Neuronal stem cell (in vitro differentiated cells): ENCODE measurements around the gene C10orf95.

Experiments
- DNase-seq: peaks from one replicate; pipeline ENCODE4 v3.0.0-alpha.2; 2013; ENCODE audit warnings: low spot score
- H2AFZ ChIP-seq: one replicate; pipeline ENCODE4 v1.6.1; 2013; ENCODE audit warnings: mild to moderate bottlenecking, low read length, inconsistent platforms
- H2AK5ac ChIP-seq: 2 replicates; pipeline ENCODE4 v1.6.1; 2013; ENCODE audit warnings: low read depth, mild to moderate bottlenecking, inconsistent platforms, low read length, moderate library complexity, mixed read lengths
- H2BK120ac ChIP-seq: 2 replicates; pipeline ENCODE4 v1.6.1; 2013; ENCODE audit warnings: low read depth, mild to moderate bottlenecking, inconsistent platforms, low read length, moderate library complexity, mixed read lengths
- H2BK12ac ChIP-seq: one replicate; pipeline ENCODE4 v1.6.1; 2013; ENCODE audit warnings: low read length, inconsistent platforms
- H2BK15ac ChIP-seq: 2 replicates; pipeline ENCODE4 v1.6.1; 2013; ENCODE audit warnings: mild to moderate bottlenecking, low read length, inconsistent platforms, mixed read lengths
- H2BK5ac ChIP-seq: one replicate; pipeline ENCODE4 v1.6.1; 2013; ENCODE audit warnings: inconsistent platforms, mild to moderate bottlenecking, low read length, moderate library complexity
- H3K14ac ChIP-seq: one replicate; pipeline ENCODE4 v1.6.1; 2013; ENCODE audit warnings: low read length, inconsistent platforms
- H3K18ac ChIP-seq: 2 replicates; pipeline ENCODE4 v1.6.1; 2013; ENCODE audit warnings: low read length, inconsistent platforms
- H3K23ac ChIP-seq: 2 replicates; pipeline ENCODE4 v1.6.1; 2013; ENCODE audit warnings: low read depth, mild to moderate bottlenecking, mixed read lengths, low read length, inconsistent platforms; ENCODE audit not compliant: poor library complexity
- H3K27ac ChIP-seq: replicated peaks from 3 replicates; pipeline ENCODE4 v1.5.1; 2013; ENCODE audit warnings: low read length, inconsistent platforms
- H3K27me3 ChIP-seq, 3 experiments: 2 replicates each; pipeline ENCODE4 v1.6.1; 2013; ENCODE audit warnings: low read length in 3 of 3, mild to moderate bottlenecking in 2 of 3, inconsistent platforms in 1 of 3, low read depth in 1 of 3, mixed read lengths in 1 of 3, moderate library complexity in 1 of 3; ENCODE audit not compliant: control insufficient read depth in 3 of 3, insufficient read depth in 3 of 3
- H3K36me3 ChIP-seq, 2 donors: replicated peaks in 1 of 2; 2 replicates each; pipeline ENCODE4 v1.6.1; 2013; ENCODE audit warnings: low read length in 2 of 2; ENCODE audit not compliant: control insufficient read depth in 2 of 2, insufficient read depth in 2 of 2
- H3K4ac ChIP-seq: 2 replicates; pipeline ENCODE4 v1.6.1; 2013; ENCODE audit warnings: inconsistent platforms, mild to moderate bottlenecking, low read length, moderate library complexity
- H3K4me1 ChIP-seq, 2 donors: 1 replicate in 1 of 2; 2 replicates in 1 of 2; pipeline ENCODE4 v1.6.1; 2013; ENCODE audit warnings: low read length in 2 of 2, low read depth in 1 of 2; ENCODE audit not compliant: control insufficient read depth in 2 of 2, insufficient read depth in 1 of 2
- H3K4me2 ChIP-seq: one replicate; pipeline ENCODE4 v1.6.1; 2013; ENCODE audit warnings: mild to moderate bottlenecking, low read length, inconsistent platforms; ENCODE audit not compliant: insufficient read depth, poor library complexity, severe bottlenecking
- H3K4me3 ChIP-seq, 2 donors: 2 replicates each; pipeline ENCODE4 v1.5.1; 2013; ENCODE audit warnings: low read length in 2 of 2, mild to moderate bottlenecking in 2 of 2, inconsistent platforms in 1 of 2, moderate library complexity in 1 of 2
- H3K79me1 ChIP-seq: one replicate; pipeline ENCODE4 v1.6.1; 2013; ENCODE audit warnings: low read depth, mild to moderate bottlenecking, inconsistent platforms, low read length, moderate library complexity
- H3K9ac ChIP-seq: one replicate; pipeline ENCODE4 v1.6.1; 2013; ENCODE audit warnings: mild to moderate bottlenecking, low read depth, low read length, inconsistent platforms; ENCODE audit not compliant: poor library complexity
- H3K9me3 ChIP-seq, 2 donors: replicated peaks in 1 of 2; 2 replicates each; pipeline versions ENCODE3 to v1.6.1; 2013; ENCODE audit warnings: low read length in 2 of 2, mild to moderate bottlenecking in 2 of 2, inconsistent platforms in 1 of 2, low read depth in 1 of 2, mixed read lengths in 1 of 2, moderate library complexity in 1 of 2; ENCODE audit not compliant: control insufficient read depth in 2 of 2, insufficient read depth in 1 of 2
- H4K8ac ChIP-seq: one replicate; pipeline ENCODE4 v1.6.1; 2013; ENCODE audit warnings: low read depth, mild to moderate bottlenecking, inconsistent platforms, low read length, moderate library complexity
- H4K91ac ChIP-seq: one replicate; pipeline ENCODE4 v1.6.1; 2013; ENCODE audit warnings: low read length, low read depth, mild to moderate bottlenecking, inconsistent platforms; ENCODE audit not compliant: poor library complexity
- WGBS, 2 donors: extraction: QIAGEN DNeasy Blood & Tissue Kit; methylation state at CpG; one replicate each; pipeline ENCODE4 v1.1.7; 2013; ENCODE audit warnings: missing lambda C conversion rate in 2 of 2, mixed read lengths in 1 of 2; ENCODE audit not compliant: insufficient read length in 2 of 2, insufficient replicate concordance in 1 of 2; ENCODE audit errors: extremely low coverage in 2 of 2; 5-methylcytosine and 5-hydroxymethylcytosine counted together

The C10orf95 gene

GRCh38 chr10:102431452-102432124 lies 19.8 kb downstream of the C10orf95 start:
- no peak for DNase-seq
- Histone ChIP-seq H3K18ac (peak overlapping the region; percentile 4), H2AFZ (peak overlapping the region; percentile 80), H2AK5ac (peak overlapping the region; percentile 2), H3K27ac (peak overlapping the region; percentile 16), H3K9ac (peak overlapping the region; percentile 94), H3K4ac (no peak overlapping the region), H2BK12ac (no peak overlapping the region), H2BK5ac (no peak overlapping the region), H3K14ac (no peak overlapping the region), H3K79me1 (no peaks in the 10 kb centered on the region), H2BK15ac (no peak overlapping the region), H3K23ac (no peak overlapping the region), H4K8ac (no peak overlapping the region), H2BK120ac (no peak overlapping the region), H3K4me1 (peaks cover 11 to 27% of the 10 kb centered on the region in 2 donors), H3K4me2 (peak overlapping the region; percentile 74), H3K9me3 (peaks cover 0 to 2% of the 10 kb centered on the region in 2 donors), H4K91ac (no peak overlapping the region), H3K27me3 (peaks cover 0 to 15% (median 0%) of the 10 kb centered on the region in 3 experiments), H3K36me3 (peaks cover 0 to 6% of the 10 kb centered on the region in 2 donors), H3K4me3 (peak overlapping the region; percentile 85 to 96)
- no CpG with 5 or more reads among the region's 4 CpGs for WGBS, 2 donors

GRCh38 chr10:102429468-102429867 lies 21.9 kb downstream of the C10orf95 start:
- no peak overlapping the region for H2BK120ac ChIP-seq
- H3K27ac ChIP-seq: no peak overlapping the region
- H2AFZ ChIP-seq: no peak overlapping the region
- H3K79me1 ChIP-seq: no peaks in the 10 kb centered on the region
- no peak overlapping the region for H4K91ac ChIP-seq
- no peak overlapping the region for H2AK5ac ChIP-seq
- no peak overlapping the region for H4K8ac ChIP-seq
- peaks cover 0 to 2% of the 10 kb centered on the region in 2 donors for H3K9me3 ChIP-seq
- H3K36me3 ChIP-seq: peaks cover 0 to 15% of the 10 kb centered on the region in 2 donors
- H3K4me2 ChIP-seq: no peak overlapping the region
- H2BK12ac ChIP-seq: no peak overlapping the region
- H3K27me3 ChIP-seq: peaks cover 0 to 9% (median 0%) of the 10 kb centered on the region in 3 experiments
- no peak overlapping the region for H3K23ac ChIP-seq
- no CpG with 5 or more reads among the region's 8 CpGs for WGBS, 2 donors
- no peak overlapping the region for H2BK15ac ChIP-seq
- H3K4me1 ChIP-seq: peaks cover 10 to 18% of the 10 kb centered on the region in 2 donors
- no peak overlapping the region for H2BK5ac ChIP-seq
- H3K18ac ChIP-seq: no peak overlapping the region
- DNase-seq: no peak
- no peak overlapping the region for H3K9ac ChIP-seq
- H3K4me3 ChIP-seq: no peak overlapping the region
- H3K14ac ChIP-seq: no peak overlapping the region
- H3K4ac ChIP-seq: no peak overlapping the region

DNA sequence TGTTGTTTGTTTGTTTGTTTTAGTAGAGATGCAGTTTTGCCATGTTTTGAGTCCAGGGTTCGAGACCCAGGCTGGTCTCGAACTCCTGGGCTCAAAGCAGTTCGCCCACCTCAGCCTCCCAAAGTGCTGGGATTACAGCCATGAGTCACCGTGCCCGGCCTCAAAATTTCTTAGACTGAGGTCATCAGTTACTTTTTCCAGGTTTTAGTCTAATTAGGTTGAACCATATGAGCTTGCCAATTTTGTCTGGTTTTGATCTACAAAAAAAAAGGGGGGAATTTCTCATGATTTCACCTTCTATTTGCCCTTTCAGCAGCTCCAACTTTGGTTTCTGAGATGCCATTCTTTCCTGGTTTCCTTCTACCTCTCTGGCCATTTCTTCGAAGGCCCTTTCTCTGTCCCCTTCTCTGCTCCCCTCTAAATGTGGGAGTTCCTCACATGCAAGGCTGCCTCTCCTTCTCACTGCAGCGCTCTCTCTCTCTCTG lies 24.5 kb downstream of the C10orf95 start:
- Histone ChIP-seq H2BK120ac (no peak overlapping the region), H3K4ac (no peak overlapping the region), H2BK15ac (no peak overlapping the region), H3K27me3 (peaks cover 0 to 7% (median 0%) of the 10 kb centered on the region in 3 experiments), H3K4me2 (no peak overlapping the region), H3K36me3 (peaks cover 11 to 39% of the 10 kb centered on the region in 2 donors), H4K8ac (no peak overlapping the region), H3K4me1 (peaks cover 16% of the 10 kb centered on the region in 2 donors), H3K79me1 (no peaks in the 10 kb centered on the region), H3K27ac (no peak overlapping the region), H4K91ac (no peak overlapping the region), H3K18ac (no peak overlapping the region), H3K23ac (no peak overlapping the region), H2AK5ac (no peak overlapping the region), H3K14ac (no peak overlapping the region), H2AFZ (no peak overlapping the region), H2BK5ac (no peak overlapping the region), H3K4me3 (no peak overlapping the region), H3K9me3 (no peaks in the 10 kb centered on the region), H3K9ac (no peak overlapping the region), H2BK12ac (no peak overlapping the region)
- no peak for DNase-seq
- no CpG with 5 or more reads among the region's 7 CpGs for WGBS, 2 donors

DNA sequence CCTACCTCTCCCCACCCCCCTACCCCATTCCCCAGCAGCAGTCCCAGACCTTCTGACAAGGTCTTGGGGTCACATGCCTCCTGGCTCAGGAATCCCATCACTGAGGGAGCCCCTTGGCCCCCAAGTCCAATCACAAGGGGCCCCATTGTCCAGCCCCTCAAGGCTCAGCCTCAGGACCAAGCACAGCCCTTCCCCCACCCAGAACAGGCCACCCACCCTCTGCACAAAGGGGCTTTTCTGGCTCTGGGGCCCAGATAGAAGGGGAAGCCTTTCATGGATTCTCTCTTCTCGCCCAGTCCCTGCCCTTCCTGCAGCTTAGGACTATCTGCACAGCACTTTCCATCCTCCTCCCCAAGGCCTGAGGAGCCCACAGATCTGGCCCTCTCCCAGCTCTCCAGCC lies 25.9 kb downstream of the C10orf95 start:
- Histone ChIP-seq H3K4ac (no peak overlapping the region), H4K91ac (no peak overlapping the region), H3K4me3 (no peak overlapping the region), H3K4me1 (peaks cover 14% of the 10 kb centered on the region in 2 donors), H2AK5ac (no peak overlapping the region), H2BK120ac (no peak overlapping the region), H3K14ac (no peak overlapping the region), H3K27me3 (peaks cover 0 to 12% (median 0%) of the 10 kb centered on the region in 3 experiments), H3K36me3 (peaks cover 11 to 34% of the 10 kb centered on the region in 2 donors), H2AFZ (no peak overlapping the region), H3K23ac (no peak overlapping the region), H3K79me1 (no peaks in the 10 kb centered on the region), H3K9ac (no peak overlapping the region), H2BK5ac (no peak overlapping the region), H2BK15ac (no peak overlapping the region), H3K4me2 (no peak overlapping the region), H3K18ac (no peak overlapping the region), H2BK12ac (no peak overlapping the region), H4K8ac (no peak overlapping the region), H3K9me3 (no peaks in the 10 kb centered on the region), H3K27ac (no peak overlapping the region)
- DNase-seq: no peak
- no CpG with 5 or more reads among the region's 1 CpG for WGBS, 2 donors
